ENCODE results near the gene TMSB4Y. TPM values are rescaled to one million over a fixed set of nuclear protein-coding genes. Genes with fewer than 3 reads are reported as not detected.

Gene TMSB4Y
- total and polyA plus RNA-seq, 2 donors (not counting 3 experiments of a cell fraction or from before 2014, with no cell fraction given), result 0.50 to 1.6 TPM

DNA sequence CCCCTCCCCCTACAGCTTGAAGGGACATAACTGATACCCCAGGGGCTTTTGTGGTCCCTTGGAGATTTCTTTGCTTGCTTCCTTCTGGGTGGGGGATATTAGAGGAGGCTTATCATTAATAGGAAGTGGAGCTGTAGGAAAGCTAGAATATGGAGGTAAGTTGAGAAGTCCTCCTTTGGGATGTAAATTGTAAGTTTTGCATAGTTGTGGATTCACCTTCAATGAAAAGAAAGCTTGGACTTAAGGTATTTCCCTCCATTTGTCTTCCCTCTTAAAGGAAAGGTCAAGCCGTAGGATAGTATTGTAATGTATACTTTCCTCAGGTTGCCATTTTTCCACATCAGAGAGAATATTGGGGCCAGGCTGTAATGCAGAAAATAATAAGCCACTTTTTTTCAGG is 39.5 kb upstream of the TMSB4Y start:
- FAIRE-seq, result no peak
- no peaks in the 10 kb centered on the region for H3K9me3 ChIP-seq (replicated peaks; ENCODE audit: control insufficient read depth, insufficient read depth, low read length)
- ChIA-PET CTCF (no interaction called here), POLR2A (no interaction called here)
- DNase-seq (ENCODE audit: low read depth, low spot score), result no peak
- no peaks in the 10 kb centered on the region for H3K27me3 ChIP-seq (ENCODE audit: control insufficient read depth in 2 of 2, insufficient read depth in 2 of 2, low read length in 2 of 2)
- no peak overlapping the region for H3K9ac ChIP-seq (replicated peaks; ENCODE audit: extremely low read depth, insufficient read depth, low read length)
- intact Hi-C loops (cut with micrococcal nuclease), result no loop called here
- H3K27ac ChIP-seq (ENCODE audit: insufficient read depth, low read depth, low read length), result no peak overlapping the region
- dilution Hi-C loops (cut with MboI; ENCODE audit: extremely low pct_ligation_motif_present, low sequenced_read_pairs), result no loop called here
- no peak overlapping the region for H2AFZ ChIP-seq (ENCODE audit: low read depth, low read length)
- no peaks in the 10 kb centered on the region for H3K9me1 ChIP-seq (replicated peaks; ENCODE audit: control insufficient read depth, extremely low read depth, insufficient read depth, low read length)
- H3K4me3 ChIP-seq (replicated peaks in 1 of 3; ENCODE audit: insufficient read depth in 1 of 3, low read depth in 1 of 3, low read length in 3 of 3), result no peak overlapping the region
- TF ChIP-seq EZH2 (IDR thresholded peaks at IDR 0.05; ENCODE audit: borderline replicate concordance, low read depth, low read length, severe bottlenecking) (no peak), JUN (IDR thresholded peaks at IDR 0.05; ENCODE audit: borderline replicate concordance, insufficient read depth, insufficient read length, low read depth) (no peak), FOS (IDR thresholded peaks at IDR 0.05; ENCODE audit: borderline replicate concordance, insufficient read depth, low read length) (no peak), POLR2AphosphoS5 (IDR thresholded peaks at IDR 0.05; ENCODE audit: insufficient read depth, low read depth, low read length) (no peak), GATA2 (IDR thresholded peaks at IDR 0.05; ENCODE audit: insufficient read depth, insufficient read length, low read depth, low read length) (no peak), MYC (IDR thresholded peaks at IDR 0.05; ENCODE audit: low read depth, low read length) (no peak), POLR2A (IDR thresholded peaks at IDR 0.05; ENCODE audit: low read depth, low read length) (no peak), CTCF (IDR thresholded peaks at IDR 0.05; ENCODE audit: extremely low read depth in 1 of 2, insufficient read depth in 1 of 2, low read depth in 1 of 2, low read length in 2 of 2) (no peak), MAX (IDR thresholded peaks at IDR 0.05; ENCODE audit: insufficient read depth, insufficient read length) (no peak)
- no TSS peak for BruUV-seq (replicated peaks)
- no peaks in the 10 kb centered on the region for H3K36me3 ChIP-seq (ENCODE audit: control insufficient read depth in 2 of 2, extremely low read depth in 1 of 2, insufficient read depth in 2 of 2, low read length in 2 of 2)
- H4K20me1 ChIP-seq (replicated peaks; ENCODE audit: control insufficient read depth, extremely low read depth, insufficient read depth, low read length), result no peaks in the 10 kb centered on the region
- no peak overlapping the region for H3K4me2 ChIP-seq (ENCODE audit: insufficient read depth, low read length)
- H3K4me1 ChIP-seq (ENCODE audit: control insufficient read depth, extremely low read depth, insufficient read depth, low read length), result no peaks in the 10 kb centered on the region
- H3K79me2 ChIP-seq (ENCODE audit: control insufficient read depth, insufficient read depth, low read length), result no peaks in the 10 kb centered on the region

Data from endothelial cell of umbilical vein (primary cell).